Stimulated activated CD8-positive, alpha-beta memory T cell treated with anti-CD3 and anti-CD28 coated beads, Interleukin-4, amount 100 ng/mL, for 4 hours (primary cell): ENCODE results near the gene RETSAT.
"Not testable (repeated sequence)": the region's sequence is repeated elsewhere in the genome, so short reads cannot be mapped to it uniquely, and the experiment has no call there.

Experiments used
- DNase-seq, 2 donors: peaks; one replicate each; pipeline ENCODE4 v3.0.0-alpha.2; 2020; ENCODE audit warnings: low read depth in 2 of 2, low spot score in 1 of 2

Gene RETSAT

GRCh38 chr2:85354286-85355072 is at the start of gene RETSAT, which contains the start of gene ELMOD3:
Gene RETSAT, minus strand, starts transcription at chr2:85354528. Its CDS starts 21 bp downstream, at chr2:85354507.
Gene ELMOD3, plus strand, starts transcription at chr2:85354769. Its CDS starts 2,430 bp downstream, at chr2:85357199.
- DNase-seq = peak; percentile 87 to 92

GRCh38 chr2:85401844-85402243 is 47.5 kb upstream of the RETSAT start:
- no peak for DNase-seq

- DNase-seq = no peak
These were observed 47.1 kb upstream of the RETSAT start for GRCh38 chr2:85401464-85401805.

- DNase-seq = no peak
These were observed 46.5 kb upstream of the RETSAT start for GRCh38 chr2:85400541-85401463.

DNA sequence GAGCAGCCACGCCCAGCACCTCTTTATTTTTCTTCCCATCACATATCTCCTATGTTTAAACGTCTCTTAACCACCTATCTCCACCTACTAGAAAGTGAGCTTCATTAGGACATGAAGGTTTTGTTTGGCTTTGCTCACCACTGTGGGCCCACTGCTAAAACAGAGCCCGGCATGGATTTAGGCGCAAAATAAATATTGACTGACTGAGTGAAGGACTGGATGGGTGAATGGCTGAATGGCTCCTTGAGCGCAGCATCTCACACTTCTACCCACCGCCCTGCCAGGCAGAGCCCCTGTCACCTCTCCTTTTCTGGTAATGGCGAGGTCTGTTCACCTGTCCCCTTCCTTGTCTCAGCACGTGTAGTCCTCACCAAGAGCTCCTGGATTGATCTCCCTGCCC is 45.7 kb upstream of the RETSAT start:
- DNase-seq = no peak

- DNase-seq = no peak
These were observed 44.8 kb upstream of the RETSAT start for GRCh38 chr2:85399183-85399455.

- no peak for DNase-seq
These were observed 44.3 kb upstream of the RETSAT start for GRCh38 chr2:85398426-85399182.

DNA sequence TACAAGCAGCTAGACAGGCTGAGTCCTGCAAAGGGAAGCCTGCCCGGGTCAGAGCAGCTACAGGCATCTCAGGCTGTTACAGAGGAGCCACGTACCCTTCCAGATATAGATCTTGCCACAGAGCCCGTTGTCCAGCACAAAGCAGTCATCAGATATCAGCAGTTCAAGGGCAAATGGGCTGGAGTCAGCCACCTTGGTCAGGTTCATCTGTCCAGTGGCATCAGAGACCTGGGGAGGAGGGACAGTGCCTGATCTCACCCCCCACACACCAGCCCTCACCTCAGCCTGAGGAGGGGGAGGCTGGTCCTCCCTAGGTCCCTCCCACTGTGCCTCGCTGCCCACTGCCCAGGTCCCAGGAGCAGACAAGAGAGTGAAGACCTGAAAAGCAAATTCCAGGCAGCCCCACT is 43.6 kb upstream of the RETSAT start:
- DNase-seq = no peak

DNA sequence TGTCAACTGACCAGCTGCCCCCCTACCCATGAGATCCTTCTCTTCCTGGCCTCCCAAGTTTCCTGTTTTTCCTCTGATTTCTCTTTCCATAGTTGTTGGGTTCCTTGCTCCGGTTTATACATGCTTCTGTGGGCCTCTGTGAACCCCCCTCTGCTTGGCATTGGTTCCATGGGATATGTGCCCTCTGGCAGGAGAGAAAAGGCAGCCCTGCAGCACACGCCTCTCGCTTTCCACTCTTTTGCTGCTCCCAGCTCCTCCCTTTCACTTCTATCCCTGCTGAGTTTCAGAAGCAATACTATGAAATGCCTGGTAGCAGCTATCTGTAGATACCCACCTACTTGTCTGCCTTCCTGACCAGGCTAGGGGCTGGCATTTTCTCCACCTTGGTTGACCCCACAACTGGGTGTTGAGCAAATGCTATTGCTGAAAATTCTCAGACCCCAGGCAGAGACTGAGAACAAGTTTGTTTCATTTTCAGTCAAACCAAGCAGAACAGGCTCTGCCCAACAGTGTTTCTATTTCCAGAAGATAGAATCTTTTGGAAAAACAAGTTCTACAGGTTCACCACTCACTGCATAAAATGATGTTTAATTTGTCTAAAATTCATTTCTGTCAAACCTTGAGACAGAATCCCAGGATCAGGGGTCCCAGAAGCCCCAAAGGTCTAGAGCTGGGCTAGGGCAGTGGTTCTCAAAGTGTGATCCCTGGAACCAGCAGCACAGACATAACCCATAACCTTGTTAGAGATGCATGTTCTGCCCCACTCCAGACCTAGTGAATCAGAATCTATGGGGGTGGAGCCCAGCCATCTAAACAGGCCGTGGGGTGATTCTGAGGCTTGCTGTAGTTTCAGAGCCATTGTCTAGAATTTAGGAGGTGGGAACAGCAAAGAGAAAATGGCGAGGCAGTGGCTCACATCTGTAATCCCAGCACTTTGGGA is 42.5 kb upstream of the RETSAT start:
- no peak for DNase-seq

- DNase-seq = no peak
These were observed 41.7 kb upstream of the RETSAT start for GRCh38 chr2:85395912-85396475.

DNA sequence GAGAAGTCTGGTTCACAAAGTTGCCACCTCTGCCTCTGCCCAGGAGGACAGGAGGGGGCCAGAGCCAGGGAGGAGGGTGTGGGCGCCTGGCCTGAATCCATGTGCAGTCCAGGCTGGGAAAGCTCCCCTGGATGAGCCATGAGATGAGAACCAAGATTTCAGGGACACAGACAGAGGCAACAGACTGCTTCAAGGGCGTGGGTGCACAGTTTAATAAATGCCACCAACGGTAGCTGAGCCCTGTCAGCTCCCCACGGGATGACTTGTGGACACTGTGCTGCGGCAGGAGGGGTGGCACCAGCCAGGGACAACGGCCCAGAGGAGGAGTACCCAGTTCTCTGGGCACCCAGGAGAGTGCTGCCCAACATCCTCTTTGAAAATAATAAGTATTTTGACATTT is 40.6 kb upstream of the RETSAT start:
- no peak for DNase-seq

- no peak for DNase-seq
These were observed 39.9 kb upstream of the RETSAT start for GRCh38 chr2:85394261-85394681.

DNA sequence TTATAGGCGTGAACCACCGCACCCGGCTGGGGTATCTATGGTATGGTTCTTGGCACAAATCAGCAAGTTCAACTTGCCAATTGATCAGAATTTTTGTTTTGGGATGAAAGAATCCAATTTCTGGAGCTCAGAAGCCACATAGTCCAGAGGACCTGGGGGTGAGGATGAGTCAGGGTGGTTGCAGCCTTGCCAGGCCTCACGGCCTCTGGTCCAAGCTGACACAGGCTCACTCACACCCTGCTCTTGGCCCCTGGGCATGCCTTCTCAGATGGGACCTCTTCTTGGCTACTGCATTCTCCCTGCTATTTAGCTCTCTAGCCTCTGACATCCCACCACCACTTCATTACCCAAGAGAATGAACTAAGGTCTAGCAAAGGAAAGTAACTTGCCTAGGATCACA is 39.5 kb upstream of the RETSAT start:
- no peak for DNase-seq

DNA sequence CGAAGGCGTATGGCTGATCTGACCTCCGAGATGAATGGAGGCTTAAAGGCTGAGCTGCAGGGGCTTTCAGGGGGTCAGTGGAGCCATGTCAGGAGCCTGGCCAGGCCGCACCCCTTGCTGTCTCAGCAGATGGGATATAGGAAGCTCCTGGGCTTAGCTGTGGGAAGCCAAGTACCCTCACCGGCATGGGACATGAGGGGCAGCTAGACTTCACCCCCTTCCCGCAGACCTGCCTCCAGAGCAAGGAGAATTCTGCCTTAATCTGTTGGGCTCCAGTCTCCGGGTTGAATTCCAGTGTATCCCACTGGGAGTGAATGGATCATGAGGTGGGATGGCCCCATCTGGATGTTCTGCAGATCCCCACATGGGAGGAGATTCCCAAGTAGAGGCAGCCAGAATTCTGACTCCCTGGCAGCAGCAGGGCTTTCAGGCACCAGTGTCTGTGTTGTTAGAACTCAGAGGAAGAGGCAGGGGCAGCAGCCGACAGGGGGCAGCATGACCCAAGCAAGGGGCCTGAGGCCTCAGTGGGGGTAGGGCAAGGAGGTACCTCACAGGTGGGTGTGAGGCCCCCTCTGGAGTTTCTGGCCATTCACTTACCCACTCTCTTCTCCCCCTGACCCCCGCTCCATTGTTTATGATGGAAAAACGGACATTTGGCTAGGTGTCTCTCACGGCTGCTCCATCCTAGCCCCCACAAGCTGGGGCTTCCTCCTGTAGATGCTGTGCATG is 36.8 kb upstream of the RETSAT start:
- peak; percentile 45 to 54 for DNase-seq

DNA sequence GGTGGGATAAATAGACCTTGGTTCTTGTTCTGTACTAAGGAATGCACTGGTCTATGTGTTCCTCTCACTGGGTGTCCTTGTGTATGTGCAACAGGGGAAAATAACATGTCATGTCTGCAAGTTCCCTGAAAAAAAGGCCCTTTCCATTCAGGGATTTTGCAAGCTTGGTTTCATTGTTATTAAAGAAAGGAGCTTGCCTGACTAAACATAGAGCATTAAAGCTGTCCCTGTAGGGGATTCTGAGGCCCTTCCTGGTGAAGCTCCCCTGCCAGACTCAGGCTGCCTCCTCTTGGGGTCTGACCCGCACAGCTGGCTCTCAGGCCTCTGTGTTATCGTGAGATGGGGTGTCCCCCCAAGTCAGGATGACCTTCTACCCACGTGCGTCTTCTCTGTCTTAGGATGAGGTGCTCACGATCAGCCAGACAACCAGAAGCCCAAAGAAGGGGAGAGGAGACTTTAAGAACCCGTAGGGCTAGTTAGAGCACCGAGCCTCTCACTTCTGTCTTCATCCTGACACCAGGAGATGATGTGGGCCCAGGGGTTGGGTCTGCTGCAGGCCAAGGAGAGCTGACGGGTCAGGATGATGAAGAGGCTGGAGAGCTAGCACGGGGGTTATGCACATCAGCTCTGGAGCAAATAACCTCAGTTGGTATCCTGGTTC is 34.7 kb upstream of the RETSAT start:
- DNase-seq = no peak

DNA sequence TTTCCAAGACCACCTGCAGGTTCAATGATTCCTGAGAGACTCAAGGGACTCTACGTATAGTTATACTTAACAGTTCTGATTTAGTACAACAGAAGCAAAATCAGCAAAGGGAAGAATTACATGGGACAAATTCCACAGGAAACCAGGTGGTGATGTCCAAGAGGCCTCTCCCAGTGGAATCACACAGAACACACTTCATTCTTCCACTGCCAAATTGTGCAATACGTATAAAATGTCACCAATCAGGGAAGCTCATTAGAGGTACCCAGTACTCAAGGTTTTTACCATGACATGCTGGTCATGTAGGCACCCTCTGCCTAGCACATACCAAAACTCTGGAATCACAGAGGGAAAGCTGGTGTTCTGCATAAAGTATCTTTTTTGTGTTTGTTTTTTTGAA is 33.4 kb upstream of the RETSAT start:
- DNase-seq = no peak

- no peak for DNase-seq
These were observed 31.4 kb upstream of the RETSAT start for GRCh38 chr2:85385746-85386145.

DNA sequence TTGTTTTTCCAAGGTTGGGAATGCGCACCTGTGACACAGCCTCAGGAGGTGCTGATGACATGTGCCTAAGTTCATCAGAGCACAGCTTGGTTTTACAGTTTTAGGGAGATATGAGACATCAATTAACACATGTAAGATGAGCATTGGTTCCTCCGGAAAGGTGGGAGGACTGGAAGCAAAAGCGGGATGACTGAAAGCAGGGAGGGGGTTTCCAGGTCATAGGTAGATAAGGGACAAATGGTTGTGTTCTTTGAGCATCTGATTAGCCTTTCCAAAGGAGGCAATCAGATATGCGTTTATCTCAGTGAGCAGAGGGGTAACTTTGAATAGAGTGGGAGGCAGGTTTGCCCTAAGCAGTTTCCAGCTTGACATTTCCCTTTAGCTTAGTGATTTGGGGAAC is 29.5 kb upstream of the RETSAT start:
- DNase-seq = no peak

DNA sequence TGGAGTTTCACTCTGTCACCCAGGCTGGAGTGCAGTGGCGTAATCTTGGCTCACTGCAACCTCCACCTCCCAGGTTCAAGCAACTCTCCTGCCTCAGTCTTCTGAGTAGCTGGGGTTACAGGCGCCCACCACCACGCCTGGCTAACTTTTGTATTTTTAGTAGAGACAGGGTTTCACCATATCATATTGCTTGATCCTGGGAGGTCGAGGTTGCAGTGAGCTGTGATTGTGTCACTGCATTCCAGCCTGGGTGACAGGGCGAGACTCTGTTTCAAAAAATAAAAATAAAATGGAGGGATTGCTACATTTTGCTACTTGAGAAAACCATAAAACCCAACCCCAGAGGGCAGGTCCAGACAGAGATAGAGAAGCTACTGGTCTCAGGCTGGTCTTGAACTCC is 28.8 kb upstream of the RETSAT start:
- DNase-seq = not testable (repeated sequence)
